GM06990 (cell line): Measurements from ENCODE around the gene PRR19.

Experiments used
- DNase-seq: peaks from one replicate; pipeline ENCODE4 v3.0.0-alpha.2; 2011; ENCODE audit not compliant: insufficient read length; ENCODE audit errors: extremely low read depth
- H3K27me3 ChIP-seq: replicated peaks from 2 replicates; pipeline ENCODE4 v1.6.0; 2011; ENCODE audit warnings: low read length; ENCODE audit not compliant: control insufficient read depth, insufficient read depth
- H3K36me3 ChIP-seq: 2 replicates; pipeline ENCODE4 v1.5.1; 2011; ENCODE audit warnings: low read length; ENCODE audit not compliant: control insufficient read depth, insufficient read depth
- H3K4me3 ChIP-seq: replicated peaks from 2 replicates; pipeline ENCODE4 v1.5.1; 2011; ENCODE audit warnings: low read depth, mild to moderate bottlenecking, control low read depth, low read length
- TF ChIP-seq, protein P1 (sequence below): IDR thresholded peaks from 2 replicates; pipeline ENCODE4 v1.5.1; 2011; ENCODE audit warnings: low read length, control low read depth, mild to moderate bottlenecking, inconsistent platforms; ENCODE audit not compliant: insufficient read depth, poor library complexity, severe bottlenecking

Gene PRR19

DNA sequence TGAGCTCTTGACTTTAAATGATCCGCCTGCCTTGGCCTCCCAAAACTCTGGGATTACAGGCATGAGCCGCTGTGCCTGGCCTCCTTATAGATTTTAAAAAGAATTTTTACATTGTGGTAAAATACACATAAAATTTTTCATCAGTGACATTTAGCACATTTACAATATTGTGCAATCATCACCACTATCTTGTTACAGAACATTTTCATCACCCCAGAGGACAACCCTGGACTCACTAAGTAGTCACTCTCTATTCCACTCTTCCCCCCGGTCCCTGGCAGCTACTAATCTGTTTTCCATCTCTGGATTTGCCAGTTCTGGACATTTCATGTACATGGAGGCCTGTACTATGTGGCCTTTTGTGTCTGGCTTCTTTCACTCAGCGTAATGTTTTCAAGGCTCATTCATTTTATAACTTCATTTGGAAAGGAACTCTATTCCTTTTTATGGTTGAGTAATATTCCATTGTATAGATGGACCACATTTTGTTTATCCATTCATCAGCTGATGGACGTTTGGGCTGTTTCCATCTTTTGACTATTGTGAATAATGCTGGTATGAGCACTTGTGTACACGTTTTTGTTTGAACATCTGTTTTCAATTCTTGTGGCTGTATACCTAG is 43.4 kb downstream of the PRR19 start:
- no peak for DNase-seq
- H3K4me3 ChIP-seq, result no peak overlapping the region
- TF ChIP-seq, protein P1, sequence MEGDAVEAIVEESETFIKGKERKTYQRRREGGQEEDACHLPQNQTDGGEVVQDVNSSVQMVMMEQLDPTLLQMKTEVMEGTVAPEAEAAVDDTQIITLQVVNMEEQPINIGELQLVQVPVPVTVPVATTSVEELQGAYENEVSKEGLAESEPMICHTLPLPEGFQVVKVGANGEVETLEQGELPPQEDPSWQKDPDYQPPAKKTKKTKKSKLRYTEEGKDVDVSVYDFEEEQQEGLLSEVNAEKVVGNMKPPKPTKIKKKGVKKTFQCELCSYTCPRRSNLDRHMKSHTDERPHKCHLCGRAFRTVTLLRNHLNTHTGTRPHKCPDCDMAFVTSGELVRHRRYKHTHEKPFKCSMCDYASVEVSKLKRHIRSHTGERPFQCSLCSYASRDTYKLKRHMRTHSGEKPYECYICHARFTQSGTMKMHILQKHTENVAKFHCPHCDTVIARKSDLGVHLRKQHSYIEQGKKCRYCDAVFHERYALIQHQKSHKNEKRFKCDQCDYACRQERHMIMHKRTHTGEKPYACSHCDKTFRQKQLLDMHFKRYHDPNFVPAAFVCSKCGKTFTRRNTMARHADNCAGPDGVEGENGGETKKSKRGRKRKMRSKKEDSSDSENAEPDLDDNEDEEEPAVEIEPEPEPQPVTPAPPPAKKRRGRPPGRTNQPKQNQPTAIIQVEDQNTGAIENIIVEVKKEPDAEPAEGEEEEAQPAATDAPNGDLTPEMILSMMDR, result no peak
- no peaks in the 10 kb centered on the region for H3K27me3 ChIP-seq
- H3K36me3 ChIP-seq, result peaks cover 3% of the 10 kb centered on the region

DNA sequence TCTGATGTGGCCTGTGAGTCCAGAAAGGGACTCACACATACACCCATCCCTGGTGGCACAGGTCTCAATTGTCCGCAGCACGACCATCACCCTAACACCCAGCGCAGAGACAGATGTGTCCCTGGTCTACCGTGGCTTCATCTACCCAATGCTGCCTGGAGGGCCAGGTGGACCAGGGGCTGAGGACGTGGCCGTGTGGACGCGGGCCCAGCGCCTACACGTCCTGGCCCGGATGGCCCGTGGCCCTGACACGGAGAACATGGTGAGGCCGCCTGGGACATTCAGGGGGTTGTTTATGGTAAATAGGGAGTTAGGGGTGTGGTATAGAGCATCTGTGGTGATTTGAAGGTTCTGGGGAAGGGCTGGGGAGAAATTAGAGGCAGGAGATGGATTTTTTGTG is 46.3 kb downstream of the PRR19 start:
- TF ChIP-seq, protein P1, result no peak
- H3K4me3 ChIP-seq, result no peak overlapping the region
- H3K27me3 ChIP-seq, result no peaks in the 10 kb centered on the region
- H3K36me3 ChIP-seq, result no peaks in the 10 kb centered on the region; the same call in 1 of the 2 replicates
- DNase-seq, result no peak

DNA sequence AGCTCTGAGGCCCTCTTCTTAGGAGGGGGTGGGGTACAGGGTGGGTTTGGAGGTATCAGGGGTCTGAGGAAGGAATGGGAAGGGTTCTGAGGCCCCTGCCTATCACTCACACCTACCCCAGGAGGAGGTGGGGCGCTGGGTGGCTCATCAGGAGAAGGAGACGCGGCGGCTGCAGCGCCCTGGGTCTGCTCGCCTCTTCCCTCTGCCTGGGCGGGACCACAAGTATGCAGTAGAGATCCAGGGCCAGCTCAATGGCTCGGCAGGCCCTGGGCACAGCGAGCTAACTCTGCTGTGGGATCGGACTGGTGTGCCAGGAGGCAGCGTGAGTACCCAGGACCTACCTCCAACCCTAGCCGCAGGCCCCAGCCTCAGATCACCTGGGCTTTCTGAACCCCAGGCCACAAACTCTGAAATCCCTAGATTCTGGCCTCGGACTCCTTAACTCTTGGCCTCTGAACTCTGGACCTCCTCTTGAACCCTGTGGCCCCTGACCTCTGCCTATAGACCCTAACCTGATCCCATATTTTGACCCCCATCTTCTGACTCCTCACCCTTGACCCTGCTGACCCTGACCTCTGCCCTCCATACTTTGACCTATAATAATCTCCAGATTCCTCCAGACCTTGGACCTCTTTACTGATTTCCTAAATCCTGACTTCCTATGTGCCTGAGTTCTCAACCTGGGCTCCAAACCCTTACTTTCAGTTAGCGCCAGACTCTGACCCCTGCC is 47.6 kb downstream of the PRR19 start:
- H3K4me3 ChIP-seq, result no peak overlapping the region
- TF ChIP-seq, protein P1, result no peak
- no peaks in the 10 kb centered on the region for H3K27me3 ChIP-seq
- no peaks in the 10 kb centered on the region; the same call in 1 of the 2 replicates for H3K36me3 ChIP-seq
- DNase-seq, result no peak

DNA sequence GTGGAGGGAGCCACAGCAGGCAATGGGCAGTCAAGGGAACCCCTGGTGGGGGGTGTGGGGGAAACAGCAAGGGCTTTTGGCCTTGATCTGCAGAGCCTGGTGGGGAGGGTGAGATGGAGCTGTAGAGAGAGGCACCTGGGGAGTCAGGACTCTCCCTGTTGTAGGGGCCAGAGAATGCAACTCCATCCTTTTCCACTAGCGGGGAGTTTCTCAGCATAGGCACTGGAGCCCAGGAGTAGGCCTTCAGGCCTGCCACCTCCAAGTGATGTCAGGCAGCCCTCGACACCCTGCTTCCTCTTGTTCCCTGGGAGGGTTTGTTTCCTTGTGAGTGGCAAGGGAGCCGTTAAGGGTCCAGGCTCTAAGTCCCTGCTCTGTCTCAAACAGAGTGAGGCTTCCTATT is 48.5 kb downstream of the PRR19 start:
- DNase-seq, result no peak
- Histone ChIP-seq H3K27me3 (no peaks in the 10 kb centered on the region), H3K4me3 (no peak overlapping the region), H3K36me3 (no peaks in the 10 kb centered on the region; the same call in 1 of the 2 replicates)
- TF ChIP-seq, protein P1, result no peak

DNA sequence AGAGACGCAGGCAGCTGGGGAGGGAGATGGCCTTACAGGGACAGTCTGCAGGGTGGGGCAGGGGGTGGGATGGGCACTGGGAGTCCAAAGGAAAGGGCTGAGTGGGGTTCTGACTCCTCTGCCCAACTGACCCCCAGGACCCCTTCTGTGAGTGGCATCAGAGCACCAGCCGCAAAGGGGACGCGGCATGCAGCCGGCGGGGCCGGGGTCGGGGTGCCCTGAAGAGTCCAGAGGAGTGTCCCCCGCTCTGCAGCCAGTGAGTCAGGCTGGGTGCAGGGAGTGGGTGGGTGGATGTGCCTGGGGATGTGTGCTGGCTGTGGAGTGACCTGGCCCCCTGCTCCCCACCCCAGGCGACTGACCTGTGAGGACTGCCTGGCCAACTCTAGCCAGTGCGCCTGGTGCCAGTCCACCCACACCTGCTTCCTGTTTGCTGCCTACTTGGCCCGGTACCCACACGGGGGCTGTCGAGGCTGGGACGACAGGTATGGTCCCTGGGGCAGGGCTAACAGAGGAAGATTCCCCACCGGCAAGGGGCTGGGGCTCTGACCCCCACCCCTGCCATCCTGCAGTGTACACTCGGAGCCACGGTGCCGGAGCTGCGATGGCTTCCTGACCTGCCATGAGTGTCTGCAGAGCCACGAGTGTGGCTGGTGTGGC is 49.3 kb downstream of the PRR19 start:
- no peak for DNase-seq
- TF ChIP-seq, protein P1, result no peak
- Histone ChIP-seq H3K36me3 (no peaks in the 10 kb centered on the region; the same call in 1 of the 2 replicates), H3K27me3 (no peaks in the 10 kb centered on the region), H3K4me3 (no peak overlapping the region)
